Gastrocnemius medialis (tissue), 4 donors: ENCODE data around the gene LRRC37A3.
"Not testable (repeated sequence)": the region's sequence is repeated elsewhere in the genome, so short reads cannot be mapped to it uniquely, and the experiment has no call there.

Experiments used
- CTCF ChIP-seq, 5 experiments: fragments of 450-650 bp in 3 of 5; fragments of 200-600 bp in 2 of 5; sonication (generic) in 2 of 5; IDR thresholded peaks in 4 of 5; conservative IDR thresholded peaks in 1 of 5; 1 replicate in 4 of 5; 2 replicates in 1 of 5; pipeline ENCODE4 v1.5.1; 2016 to 2019; ENCODE audit warnings: antibody characterized with exemption in 5 of 5, mild to moderate bottlenecking in 3 of 5, moderate library complexity in 3 of 5
- POLR2A ChIP-seq, 2 donors: fragments of 450-650 bp; IDR thresholded peaks; one replicate each; pipeline ENCODE4 v1.6.1; 2017; ENCODE audit warnings: antibody characterized with exemption in 2 of 2, mild to moderate bottlenecking in 2 of 2, moderate library complexity in 2 of 2

- TF ChIP-seq POLR2A (IDR thresholded peaks at IDR 0.05); CTCF (IDR thresholded peaks at IDR 0.05 in 4 of 5, conservative IDR thresholded peaks at IDR 0.05 in 1 of 5): not testable (repeated sequence)
These were observed 22.1 kb downstream of the LRRC37A3 start for GRCh38 chr17:64897136-64897535.
